Stimulated activated CD4-positive, alpha-beta T cell treated with anti-CD3 and anti-CD28 coated beads, TNF-alpha, amount 100 ng/mL, for 1 hour (primary cell): ENCODE results near the gene SYK.

ENCODE experiments used
- DNase-seq, 3 donors: peaks; one replicate each; pipeline ENCODE4 v3.0.0-alpha.2; 2020; ENCODE audit warnings: low read depth in 3 of 3, low spot score in 1 of 3

SYK gene

GRCh38 chr9:90903766-90904424, 102.3 kb downstream of the SYK start:
- no peak for DNase-seq

DNA sequence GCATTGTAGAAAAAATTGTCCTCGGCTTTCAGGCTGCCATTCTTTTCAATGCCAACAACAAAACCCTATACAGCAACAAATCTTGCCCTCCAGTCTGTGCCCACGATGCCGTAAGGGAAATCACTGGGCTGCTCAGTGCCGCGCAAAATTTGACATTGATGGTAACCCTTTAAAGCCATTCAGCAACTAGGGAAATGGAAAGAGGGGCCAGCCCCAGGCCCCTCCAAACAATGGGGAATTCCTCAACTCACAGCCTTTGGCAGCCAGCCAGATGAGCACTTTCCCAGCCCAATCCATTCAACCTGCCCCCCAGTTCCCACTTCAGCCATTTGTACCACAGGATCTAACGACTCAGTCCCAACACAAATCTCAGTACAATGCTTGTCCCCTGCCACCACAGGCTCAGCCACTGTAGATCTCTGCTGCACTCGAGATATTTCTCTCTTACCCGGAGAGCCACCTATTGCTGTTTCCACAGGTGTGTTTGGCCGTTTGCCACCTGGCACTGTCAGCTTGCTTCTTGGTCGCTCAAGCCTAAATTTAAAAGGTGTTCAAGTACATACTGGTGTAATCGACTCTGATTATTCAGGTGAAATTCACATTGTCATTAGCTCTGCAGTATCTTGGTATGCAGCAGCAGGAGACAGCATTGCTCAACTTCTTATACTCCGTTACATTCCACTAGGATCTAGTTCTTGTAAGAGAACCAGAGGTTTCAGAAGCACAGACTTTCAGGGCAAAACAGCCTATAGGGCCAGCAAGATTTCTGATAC, 103.3 kb downstream of the SYK start:
- DNase-seq = no peak

DNA sequence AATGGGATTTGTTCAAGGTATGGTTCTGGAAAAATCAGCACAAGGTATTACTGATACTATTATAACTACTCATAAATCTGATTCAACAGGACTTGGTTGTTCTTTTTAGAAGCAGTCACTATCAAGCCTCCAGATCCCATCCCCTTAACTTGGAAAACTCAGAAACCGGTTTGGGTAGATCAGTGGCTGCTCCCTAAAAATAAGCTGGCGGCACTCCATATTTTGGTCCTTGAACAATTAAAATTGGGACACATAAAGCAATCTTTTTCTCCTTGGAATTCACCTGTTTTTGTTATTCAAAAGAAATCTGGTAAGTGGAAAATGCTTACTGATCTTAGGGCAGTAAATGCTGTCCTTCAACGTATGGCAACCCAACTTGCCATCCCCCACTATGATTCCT, 104.2 kb downstream of the SYK start:
- no peak for DNase-seq

DNA sequence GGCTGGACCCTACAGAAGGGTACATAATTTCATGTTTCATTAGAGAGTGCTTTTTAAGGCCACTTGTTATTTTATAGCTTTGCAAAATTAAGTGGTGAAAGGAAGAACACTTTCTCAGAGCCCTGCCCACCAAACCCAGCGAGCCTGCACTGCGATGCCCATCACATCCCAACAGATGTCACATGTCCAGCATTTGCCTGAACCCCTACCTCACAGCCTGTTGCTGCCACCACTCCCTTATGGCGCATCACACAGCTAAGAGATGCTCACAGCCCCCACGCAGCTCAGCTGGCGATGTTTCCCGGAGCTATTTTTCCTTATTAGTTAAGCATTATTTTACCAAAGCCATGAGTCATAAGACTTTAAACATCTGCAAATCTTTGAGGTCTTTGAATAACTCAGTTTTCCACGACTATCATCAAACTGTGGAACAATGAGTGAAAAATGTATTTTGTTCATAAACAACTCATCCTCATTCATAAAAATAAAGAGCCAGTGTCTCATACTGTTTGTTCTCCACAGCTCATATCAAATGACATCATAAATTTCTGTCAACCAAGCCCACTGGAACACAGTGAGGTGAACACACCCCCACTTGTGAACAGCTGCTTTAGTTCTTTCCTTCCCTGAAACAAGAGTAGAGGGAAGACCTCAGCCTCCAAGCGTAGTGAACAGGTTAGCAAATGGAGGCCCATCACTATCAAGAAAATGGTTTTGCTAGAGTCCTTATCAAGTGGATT, 104.9 kb downstream of the SYK start:
- DNase-seq = no peak

DNA sequence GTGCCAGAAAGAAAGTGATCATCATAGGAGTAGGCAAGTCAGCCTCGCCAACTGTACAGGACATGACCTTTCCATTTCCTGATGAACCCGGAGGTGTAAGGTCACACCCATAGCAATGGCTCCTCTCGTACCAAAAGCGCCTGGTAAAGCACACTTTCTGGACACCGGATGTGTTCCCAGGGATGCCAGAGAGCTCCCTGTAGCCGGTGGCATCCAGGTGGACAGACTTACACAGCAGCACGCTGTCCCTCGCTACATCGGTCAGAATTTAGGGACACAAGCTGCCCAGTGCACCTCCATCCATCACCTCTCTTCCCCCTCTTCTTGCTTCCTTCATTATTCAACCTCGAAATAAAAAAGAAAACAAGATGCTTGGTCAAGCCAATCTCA, 105.4 kb downstream of the SYK start:
- DNase-seq = no peak

GRCh38 chr9:90907790-90908189, 106.2 kb downstream of the SYK start:
- no peak for DNase-seq

- no peak for DNase-seq
Measured at GRCh38 chr9:90909225-90909624, 107.6 kb downstream of the SYK start.

DNA sequence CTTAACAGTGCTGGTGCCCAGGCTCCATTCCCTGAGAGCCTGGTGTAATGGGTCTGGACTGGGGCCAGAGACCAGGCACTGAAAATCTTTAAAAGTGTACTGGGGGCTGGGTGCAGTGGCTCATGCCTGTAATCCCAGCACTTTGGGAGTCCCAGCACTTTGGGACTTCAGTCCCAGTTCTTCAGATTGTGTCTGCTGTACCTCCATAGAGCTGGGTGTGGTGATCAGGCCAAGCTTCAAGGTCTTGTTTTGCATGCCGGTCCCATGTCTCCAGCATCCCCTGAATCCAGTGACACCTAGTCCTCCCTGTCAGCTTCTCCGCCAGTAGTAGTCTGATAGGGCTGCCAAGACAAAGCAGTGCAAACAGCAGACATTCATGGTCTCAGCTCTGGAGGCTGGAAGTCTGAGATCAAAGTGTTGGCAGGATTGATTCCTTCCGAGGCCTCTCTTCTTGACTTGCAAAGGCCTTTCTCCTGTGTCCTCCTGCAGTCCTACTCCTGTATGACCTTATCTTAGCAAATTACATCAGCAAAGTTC, 108.2 kb downstream of the SYK start:
- DNase-seq = no peak

DNA sequence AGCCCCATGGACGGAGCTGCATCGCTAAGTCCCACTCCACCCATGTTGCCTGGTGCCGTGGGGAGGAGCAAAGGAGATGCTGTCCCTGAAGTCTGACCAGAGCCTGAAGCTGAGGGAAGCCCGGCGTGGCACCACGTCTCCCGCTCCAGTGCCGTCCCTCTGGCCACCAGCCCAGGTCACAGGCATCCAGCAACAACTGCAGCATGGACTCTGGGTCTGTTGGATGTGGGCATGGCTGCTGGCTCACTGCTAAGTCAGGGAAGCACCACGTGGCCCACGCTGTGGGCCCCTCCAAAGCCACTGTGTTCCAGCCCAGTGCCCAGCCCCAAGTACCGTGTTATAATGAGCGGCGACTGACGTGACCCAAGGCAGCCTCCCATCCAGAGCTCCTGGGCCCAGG, 112.6 kb downstream of the SYK start:
- DNase-seq = no peak

DNA sequence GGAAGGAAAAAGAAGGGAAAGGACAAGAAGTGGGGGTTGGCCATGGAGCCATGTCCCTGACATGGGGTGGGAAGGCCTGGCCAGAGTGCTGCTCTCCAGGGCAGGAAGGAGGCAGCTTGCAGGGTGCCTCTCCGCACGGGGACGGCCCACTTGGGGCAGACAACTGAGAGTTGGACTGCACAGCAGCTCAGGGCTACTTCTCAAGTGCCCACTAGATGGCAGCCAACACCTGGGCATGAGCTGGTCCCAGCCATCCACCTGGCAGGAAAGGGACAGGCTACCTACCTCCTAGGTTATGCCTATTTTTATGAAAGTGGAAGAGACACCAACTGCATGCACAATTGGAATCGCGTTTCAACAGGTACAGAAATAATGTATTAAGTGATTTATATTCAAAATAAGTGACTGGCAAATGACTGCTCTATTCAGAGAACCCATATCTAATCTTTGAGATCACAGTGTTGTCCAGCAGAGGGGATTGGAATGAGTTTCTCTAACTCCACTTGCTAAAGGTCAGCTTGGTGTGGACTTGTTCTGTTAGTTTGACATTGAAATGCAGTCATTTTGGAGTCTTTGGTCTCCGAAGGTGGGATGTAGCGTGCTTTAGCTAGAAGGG, 113.4 kb downstream of the SYK start:
- DNase-seq = peak; percentile 22 to 59 (median 39)

DNA sequence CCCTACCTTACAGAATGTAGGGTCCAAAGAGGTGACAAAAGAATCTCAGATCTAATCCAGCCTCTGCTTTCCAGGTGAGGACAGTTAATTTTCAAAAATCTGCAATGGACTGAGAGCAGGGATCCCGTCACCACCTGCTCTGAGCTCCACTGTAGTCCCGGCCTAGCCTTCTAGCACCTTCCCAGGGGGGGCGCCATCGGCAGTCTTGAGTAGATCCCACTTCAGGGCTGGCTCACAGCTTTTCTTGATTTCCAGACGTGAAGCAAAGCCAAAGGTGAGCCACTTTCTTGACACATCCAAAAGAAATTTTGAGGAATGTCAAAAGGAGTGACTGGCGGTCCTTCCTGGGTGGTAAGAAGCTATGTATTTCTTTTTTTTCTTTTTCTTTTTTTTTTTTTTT, 114.1 kb downstream of the SYK start:
- peak in 1 of 3 donors; percentile 16 for DNase-seq

DNA sequence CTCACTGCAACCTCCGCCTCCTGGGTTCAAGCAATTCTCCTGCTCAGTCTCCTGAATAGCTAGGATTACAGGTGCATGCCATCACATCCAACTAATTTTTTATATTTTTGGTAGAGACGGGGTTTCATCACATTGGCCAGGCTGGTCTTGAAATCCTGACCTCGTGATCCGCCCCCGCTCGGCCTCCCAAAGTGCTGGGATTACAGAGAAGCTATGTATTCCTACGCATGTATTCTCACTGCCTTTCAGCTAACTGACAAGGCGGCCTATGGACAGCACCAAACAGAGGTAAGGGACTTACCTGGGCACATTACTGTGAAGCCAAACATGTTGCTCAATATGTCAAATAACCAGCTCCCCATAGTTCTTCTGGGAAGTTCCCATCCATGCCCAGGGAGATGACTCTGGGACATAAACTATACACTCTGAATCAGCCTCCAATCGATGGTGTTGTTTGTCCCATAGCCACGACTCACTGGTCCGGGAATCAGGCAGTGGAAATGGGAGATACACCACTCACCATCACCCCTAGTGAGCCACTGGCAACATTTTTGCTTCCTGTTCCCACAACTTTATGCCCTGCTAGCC, 114.6 kb downstream of the SYK start:
- DNase-seq = no peak

DNA sequence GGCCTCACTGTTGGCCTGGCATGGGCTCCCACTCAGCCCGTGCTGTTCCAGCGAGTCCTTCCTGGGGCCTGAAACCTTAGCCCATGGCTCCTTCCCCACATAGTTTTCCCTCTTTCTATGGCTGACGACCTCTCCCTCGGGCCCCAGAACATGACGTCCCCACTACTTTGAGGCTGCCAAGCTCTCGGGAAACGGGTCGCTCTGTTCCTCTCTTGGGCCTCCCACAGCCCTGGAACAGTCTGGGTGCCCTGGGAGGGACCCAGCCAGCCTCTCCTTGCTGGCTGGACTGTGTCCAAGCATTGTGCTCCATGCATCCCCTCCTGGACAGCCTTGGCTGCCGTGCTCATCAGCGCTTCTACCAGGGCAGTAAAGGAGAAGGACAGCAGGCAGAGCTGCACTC, 118.3 kb downstream of the SYK start:
- DNase-seq = no peak

DNA sequence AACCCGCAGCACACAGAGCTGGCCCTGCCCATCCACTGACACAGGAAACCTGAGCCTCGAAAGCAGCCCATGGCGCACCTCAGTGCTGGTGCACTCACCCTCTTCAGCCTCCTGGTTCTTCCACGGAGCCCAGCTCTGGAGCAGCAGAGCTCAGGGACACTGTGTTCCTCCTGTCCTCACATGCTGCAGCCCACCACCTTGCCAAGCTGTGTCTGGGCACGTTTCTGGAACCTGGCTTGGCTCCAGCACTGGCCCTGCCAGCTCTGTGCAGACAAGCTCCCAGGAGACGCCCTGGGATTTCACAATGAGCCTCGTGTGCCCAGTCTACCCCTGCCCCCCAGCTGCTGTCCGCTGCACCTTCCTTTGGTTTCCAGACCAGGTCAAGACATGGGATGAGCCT, 119.5 kb downstream of the SYK start:
- DNase-seq = no peak

GRCh38 chr9:90921969-90922368, 120.3 kb downstream of the SYK start:
- no peak for DNase-seq

DNA sequence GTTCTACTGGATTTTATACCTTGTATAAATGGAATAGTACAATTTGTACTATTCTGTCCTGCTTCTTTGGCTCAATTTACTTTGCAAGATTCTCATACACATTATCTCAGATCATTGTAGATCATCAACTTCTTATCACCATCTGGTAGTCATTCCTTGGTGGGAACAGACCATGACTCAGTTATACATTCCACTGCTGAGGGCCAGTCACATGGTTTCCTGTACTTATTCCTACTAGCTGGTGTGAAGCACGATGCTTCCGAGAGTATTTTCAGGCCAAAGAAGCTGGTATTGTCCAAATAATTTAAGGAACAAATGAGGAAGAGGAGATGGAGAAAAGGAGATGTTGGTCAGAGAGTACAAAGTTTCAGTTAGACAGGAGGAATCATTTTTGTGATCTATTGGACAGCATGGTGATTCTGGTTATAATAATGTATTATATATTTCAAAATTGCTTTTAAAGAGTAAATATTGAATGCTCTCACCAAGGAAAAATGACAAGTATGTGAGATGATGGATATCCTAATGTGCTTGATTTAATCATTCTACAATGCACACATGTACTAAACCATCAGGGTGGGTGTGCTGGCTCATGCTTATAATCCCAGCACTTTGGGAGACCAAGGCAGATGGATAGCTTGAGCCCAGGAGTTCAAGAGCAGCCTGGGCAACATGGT, 124.1 kb downstream of the SYK start:
- no peak for DNase-seq

DNA sequence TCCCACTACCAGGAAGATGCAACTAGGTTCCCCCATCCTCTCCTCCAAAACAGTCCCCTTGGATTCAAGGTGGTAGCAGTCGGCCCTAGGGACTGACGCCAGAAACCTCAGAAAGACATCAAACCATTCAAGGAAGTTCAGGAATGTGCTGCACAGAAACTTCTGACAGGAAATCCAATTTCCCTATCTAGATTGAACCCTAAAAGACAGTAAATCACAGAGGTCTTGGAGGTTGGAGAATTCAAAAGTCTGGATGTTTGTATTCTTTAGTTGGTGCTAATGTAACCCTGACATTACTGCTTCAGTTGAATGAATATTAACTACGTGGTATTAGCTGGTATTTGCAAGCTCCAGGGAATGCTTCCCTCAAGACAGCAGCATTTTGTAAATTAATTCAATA, 125.3 kb downstream of the SYK start:
- no peak for DNase-seq

DNA sequence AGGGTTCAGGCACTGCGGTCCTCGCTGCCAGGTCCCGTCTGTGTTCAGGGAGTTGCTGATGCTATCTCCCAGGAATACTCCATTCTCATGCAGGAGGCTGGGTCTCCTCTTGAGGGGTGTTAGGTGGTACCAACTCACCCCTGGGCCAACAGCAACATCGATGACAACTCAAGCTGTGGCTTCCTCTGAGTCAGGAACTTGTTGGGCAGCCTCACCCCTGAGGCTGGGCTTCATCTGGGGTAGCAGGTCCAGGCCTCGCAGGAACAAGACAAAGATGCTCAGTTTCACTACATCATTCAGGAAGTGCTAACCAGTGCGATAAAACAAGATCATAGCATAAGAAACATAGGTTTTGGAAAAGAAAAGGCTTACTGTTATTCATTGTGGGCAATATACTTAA, 125.9 kb downstream of the SYK start:
- DNase-seq = no peak

GRCh38 chr9:90929626-90930025, 128.0 kb downstream of the SYK start:
- no peak for DNase-seq

GRCh38 chr9:90933468-90933867, 131.8 kb downstream of the SYK start:
- no peak for DNase-seq

DNA sequence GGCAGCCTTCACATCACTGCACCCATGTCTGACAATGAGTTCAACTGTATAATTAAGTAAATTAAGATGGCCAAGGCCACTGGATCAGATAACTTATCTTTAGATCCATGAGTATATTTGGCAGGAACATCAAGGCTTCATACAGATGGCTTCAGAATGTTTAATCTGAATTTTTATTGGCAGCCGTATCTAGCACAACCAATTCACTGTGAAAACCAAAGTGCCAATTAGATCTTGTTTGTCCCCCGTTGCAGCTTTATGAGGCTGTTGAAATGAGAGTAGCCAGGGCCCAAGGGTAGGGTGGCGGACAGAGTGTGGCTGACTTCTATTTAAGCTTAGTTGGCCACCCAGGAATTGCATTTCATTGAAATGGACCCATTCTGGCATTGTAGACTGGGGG, 137.7 kb downstream of the SYK start:
- DNase-seq = no peak
